H1 (cell line): ENCODE data around the gene BCL2.

Experiments used
- CBX8 ChIP-seq: fragments of 300-800, 300-1000 bp; sonication (generic); IDR thresholded peaks from 2 replicates; pipeline ENCODE4 v1.7.1; 2016; ENCODE audit warnings: low read depth, low read length, borderline replicate concordance
- CEBPB ChIP-seq: IDR thresholded peaks from 2 replicates; pipeline ENCODE4 v1.6.1; 2012; ENCODE audit warnings: low read depth, low read length
- CHD1 ChIP-seq: IDR thresholded peaks from 2 replicates; pipeline ENCODE4 v1.6.1; 2012; ENCODE audit warnings: low read depth, low read length, improper control_type of control experiment
- EZH2 ChIP-seq: fragments of 200-600 bp; sonication (generic); IDR thresholded peaks from 2 replicates; pipeline ENCODE4 v1.7.1; 2012; ENCODE audit warnings: low read depth, mild to moderate bottlenecking, moderate library complexity, low read length, inconsistent platforms; ENCODE audit not compliant: severe bottlenecking
- HDAC2 ChIP-seq, 2 experiments: fragments of 300-600 bp in 1 of 2; sonication (generic) in 1 of 2; IDR thresholded peaks; 2 replicates each; pipeline ENCODE4 v1.6.1; 2011 to 2012; ENCODE audit warnings: low read depth in 2 of 2, low read length in 2 of 2, mild to moderate bottlenecking in 2 of 2, moderate library complexity in 2 of 2, borderline replicate concordance in 1 of 2, inconsistent platforms in 1 of 2
- MAFK ChIP-seq: IDR thresholded peaks from 2 replicates; pipeline ENCODE4 v1.6.1; 2012; ENCODE audit warnings: low read depth, mild to moderate bottlenecking, improper control_type of control experiment, low read length
- NRF1 ChIP-seq: IDR thresholded peaks from 2 replicates; pipeline ENCODE4 v1.6.1; 2011; ENCODE audit warnings: mild to moderate bottlenecking, low read depth, low read length, improper control_type of control experiment
- POLR2AphosphoS5 ChIP-seq: IDR thresholded peaks from 2 replicates; pipeline ENCODE4 v1.6.1; 2011; ENCODE audit warnings: low read depth, low read length
- RAD21 ChIP-seq, 2 experiments: IDR thresholded peaks in 1 of 2; conservative IDR thresholded peaks in 1 of 2; 2 replicates each; pipeline ENCODE4 v1.6.1; 2011; ENCODE audit warnings: low read depth in 2 of 2, low read length in 2 of 2, improper control_type of control experiment in 1 of 2, inconsistent platforms in 1 of 2, mild to moderate bottlenecking in 1 of 2, moderate library complexity in 1 of 2
- TAF1 ChIP-seq: IDR thresholded peaks from 2 replicates; pipeline ENCODE4 v1.6.1; 2011; ENCODE audit warnings: mild to moderate bottlenecking, low read depth, low read length
- TCF12 ChIP-seq: IDR thresholded peaks from 2 replicates; pipeline ENCODE4 v1.6.1; 2011; ENCODE audit warnings: low read depth, mild to moderate bottlenecking, low read length
- TF ChIP-seq, protein P1 (sequence below), 3 experiments: IDR thresholded peaks; 1 replicate in 2 of 3; 2 replicates in 1 of 3; pipeline versions ENCODE4 v1.5.1 to v1.6.1; 2011; ENCODE audit warnings: low read length in 3 of 3, mild to moderate bottlenecking in 3 of 3, inconsistent platforms in 2 of 3, low read depth in 1 of 3, moderate library complexity in 1 of 3; ENCODE audit not compliant: insufficient read depth in 1 of 3; ENCODE audit errors: control extremely low read depth in 1 of 3
- TF ChIP-seq, protein P2 (sequence below): IDR thresholded peaks from 2 replicates; pipeline ENCODE4 v1.6.1; 2012; ENCODE audit warnings: inconsistent platforms

DNA sequence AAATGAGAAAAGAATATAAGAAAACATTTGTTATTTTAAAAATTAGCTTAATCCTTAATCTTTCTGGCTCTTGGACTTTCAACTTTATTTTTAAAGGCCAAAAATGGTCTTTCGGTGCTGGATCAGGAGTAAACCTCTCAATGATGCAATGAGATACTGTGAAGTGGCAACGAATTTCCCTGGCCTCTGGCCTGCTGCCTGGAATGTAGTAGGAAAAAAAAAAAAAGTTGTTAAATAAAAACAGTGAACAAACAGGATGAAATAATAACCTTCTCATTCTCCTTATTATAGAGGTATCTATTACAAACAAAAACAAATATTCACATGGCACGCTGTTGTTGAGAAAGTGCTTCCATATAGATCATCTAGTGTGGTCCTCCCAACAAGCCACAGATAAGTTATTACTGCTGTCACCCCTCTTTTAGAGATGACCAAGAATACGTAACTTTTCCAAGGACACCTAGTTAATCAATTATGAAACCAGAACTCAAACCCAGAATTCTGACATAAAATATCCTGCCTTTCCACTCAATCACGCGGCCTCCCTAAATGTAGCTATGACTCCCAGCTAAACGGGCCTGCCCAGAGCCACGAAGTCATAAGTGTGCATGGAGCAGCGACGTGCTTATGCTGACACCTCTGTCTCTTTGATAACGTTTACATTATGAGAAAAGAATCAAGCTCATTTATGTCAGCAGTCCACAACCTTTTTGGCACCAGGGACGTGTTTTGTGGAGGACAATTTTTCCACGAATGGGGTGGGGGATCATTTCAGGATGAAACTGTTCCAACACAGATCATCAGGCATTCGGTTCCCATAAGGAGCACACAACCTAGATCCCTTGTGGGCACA, 170.9 kb downstream of the BCL2 start:
- no peak for TF ChIP-seq CBX8
- no peak for TF ChIP-seq POLR2AphosphoS5
- TF ChIP-seq CEBPB = no peak; the same call in 1 of the 2 replicates
- no peak for TF ChIP-seq TCF12
- TF ChIP-seq, protein P1, sequence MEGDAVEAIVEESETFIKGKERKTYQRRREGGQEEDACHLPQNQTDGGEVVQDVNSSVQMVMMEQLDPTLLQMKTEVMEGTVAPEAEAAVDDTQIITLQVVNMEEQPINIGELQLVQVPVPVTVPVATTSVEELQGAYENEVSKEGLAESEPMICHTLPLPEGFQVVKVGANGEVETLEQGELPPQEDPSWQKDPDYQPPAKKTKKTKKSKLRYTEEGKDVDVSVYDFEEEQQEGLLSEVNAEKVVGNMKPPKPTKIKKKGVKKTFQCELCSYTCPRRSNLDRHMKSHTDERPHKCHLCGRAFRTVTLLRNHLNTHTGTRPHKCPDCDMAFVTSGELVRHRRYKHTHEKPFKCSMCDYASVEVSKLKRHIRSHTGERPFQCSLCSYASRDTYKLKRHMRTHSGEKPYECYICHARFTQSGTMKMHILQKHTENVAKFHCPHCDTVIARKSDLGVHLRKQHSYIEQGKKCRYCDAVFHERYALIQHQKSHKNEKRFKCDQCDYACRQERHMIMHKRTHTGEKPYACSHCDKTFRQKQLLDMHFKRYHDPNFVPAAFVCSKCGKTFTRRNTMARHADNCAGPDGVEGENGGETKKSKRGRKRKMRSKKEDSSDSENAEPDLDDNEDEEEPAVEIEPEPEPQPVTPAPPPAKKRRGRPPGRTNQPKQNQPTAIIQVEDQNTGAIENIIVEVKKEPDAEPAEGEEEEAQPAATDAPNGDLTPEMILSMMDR (IDR thresholded peaks at IDR 0.05; ENCODE audit: control extremely low read depth in 1 of 3, insufficient read depth in 1 of 3, low read depth in 1 of 3, low read length in 3 of 3) = no peak
- no peak for TF ChIP-seq RAD21 (IDR thresholded peaks at IDR 0.05 in 1 of 2, conservative IDR thresholded peaks at IDR 0.05 in 1 of 2; ENCODE audit: low read depth in 2 of 2, low read length in 2 of 2)
- TF ChIP-seq HDAC2 (IDR thresholded peaks at IDR 0.05; ENCODE audit: borderline replicate concordance in 1 of 2, low read depth in 2 of 2, low read length in 2 of 2) = no peak
- TF ChIP-seq TAF1 = no peak
- no peak for TF ChIP-seq NRF1
- TF ChIP-seq EZH2 = no peak
- no peak for TF ChIP-seq MAFK
- TF ChIP-seq, protein P2, sequence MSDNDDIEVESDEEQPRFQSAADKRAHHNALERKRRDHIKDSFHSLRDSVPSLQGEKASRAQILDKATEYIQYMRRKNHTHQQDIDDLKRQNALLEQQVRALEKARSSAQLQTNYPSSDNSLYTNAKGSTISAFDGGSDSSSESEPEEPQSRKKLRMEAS = no peak
- no peak for TF ChIP-seq CHD1
